Endodermal cell (in vitro differentiated cells): Measurements from ENCODE around the gene KCNT2. TPM values are rescaled to one million over a fixed set of nuclear protein-coding genes. Genes with fewer than 3 reads are reported as not detected.

ENCODE experiments used
- DNase-seq: peaks from one replicate; pipeline ENCODE4 v3.0.0-alpha.2; 2017
- H3K27ac ChIP-seq: 2 replicates; pipeline ENCODE4 v1.5.1; 2013; ENCODE audit warnings: mild to moderate bottlenecking, low read depth, low read length, moderate library complexity
- H3K27me3 ChIP-seq: 2 replicates; pipeline ENCODE4 v1.6.1; 2013; ENCODE audit warnings: mild to moderate bottlenecking, low read length, moderate library complexity; ENCODE audit not compliant: insufficient read depth, control insufficient read depth, poor library complexity, severe bottlenecking
- H3K36me3 ChIP-seq: 2 replicates; pipeline ENCODE4 v1.7.0; 2013; ENCODE audit warnings: mild to moderate bottlenecking, low read length, moderate library complexity; ENCODE audit not compliant: control insufficient read depth, insufficient read depth
- H3K4me1 ChIP-seq: one replicate; pipeline ENCODE4 v1.7.0; 2013; ENCODE audit warnings: low read length; ENCODE audit not compliant: control insufficient read depth, insufficient read depth
- H3K4me3 ChIP-seq: 2 replicates; pipeline ENCODE4 v1.5.1; 2013; ENCODE audit warnings: mild to moderate bottlenecking, low read length, moderate library complexity
- H3K9ac ChIP-seq: 2 replicates; pipeline ENCODE4 v1.6.1; 2013; ENCODE audit warnings: mild to moderate bottlenecking, low read length, moderate library complexity; ENCODE audit not compliant: poor library complexity, severe bottlenecking; ENCODE audit errors: extremely low read depth
- H3K9me3 ChIP-seq: 2 replicates; pipeline ENCODE4 v1.6.1; 2013; ENCODE audit warnings: mild to moderate bottlenecking, low read length, moderate library complexity; ENCODE audit not compliant: control insufficient read depth
- H3K27ac Mint-ChIP-seq: 2 replicates; pipeline ENCODE4 v1.8.0; 2020; ENCODE audit warnings: mixed read lengths
- H3K27me3 Mint-ChIP-seq: 2 replicates; pipeline ENCODE4 v1.8.0; 2021; ENCODE audit warnings: mild to moderate bottlenecking, mixed read lengths; ENCODE audit not compliant: insufficient read depth
- H3K36me3 Mint-ChIP-seq: 2 replicates; pipeline ENCODE4 v1.8.0; 2020; ENCODE audit warnings: low read depth, mixed read lengths
- H3K4me1 Mint-ChIP-seq: 2 replicates; pipeline ENCODE4 v1.8.0; 2020; ENCODE audit warnings: mixed read lengths
- H3K4me3 Mint-ChIP-seq: 2 replicates; pipeline ENCODE4 v1.8.0; 2020; ENCODE audit warnings: mild to moderate bottlenecking, moderate library complexity, mixed read lengths
- H3K9me3 Mint-ChIP-seq: 2 replicates; pipeline ENCODE4 v1.8.0; 2020; ENCODE audit warnings: mild to moderate bottlenecking, mixed read lengths
- CTCF ChIP-seq: fragments of 200-600 bp; sonication (generic); conservative IDR thresholded peaks from 2 replicates; pipeline ENCODE4 v1.5.0; 2021; ENCODE audit warnings: antibody characterized with exemption, mild to moderate bottlenecking
- WGBS, 2 experiments: methylation state at CpG; one replicate each; pipeline versions ENCODE4 v1.1.5 to v1.1.7; 2013; ENCODE audit warnings: missing lambda C conversion rate in 2 of 2, mixed read lengths in 1 of 2; ENCODE audit not compliant: insufficient coverage in 1 of 2, insufficient read length in 1 of 2; 5-methylcytosine and 5-hydroxymethylcytosine counted together
- total RNA-seq, 2 donors: library from RNA; stranded (reverse); fragmentation: NEBNext Ultra II Directional in 1 of 2; extraction: Animal tissue kit (Norgen Biotek cat#: 25700) in 1 of 2; gene quantifications; 2 replicates in 1 of 2; 3 replicates in 1 of 2; pipeline ENCODE4 v1.2.1, GENCODE V29; 2021

Gene KCNT2
- total RNA-seq, 2 donors from 2014 or later = 9.1 to 12.1 TPM

- H3K36me3 ChIP-seq = no peaks in the 10 kb centered on the region
- no peak overlapping the region for H3K4me3 ChIP-seq
- H3K27me3 ChIP-seq = no peaks in the 10 kb centered on the region
- H3K4me1 ChIP-seq = no peaks in the 10 kb centered on the region
- H3K27me3 Mint-ChIP-seq = no peaks in the 10 kb centered on the region
- TF ChIP-seq CTCF = no peak
- H3K9me3 Mint-ChIP-seq = peaks cover 20% of the 10 kb centered on the region
- H3K9me3 ChIP-seq = peaks cover 25% of the 10 kb centered on the region
- H3K4me3 Mint-ChIP-seq = no peak overlapping the region
- no peak overlapping the region for H3K9ac ChIP-seq
- H3K27ac ChIP-seq = no peak overlapping the region
- H3K27ac Mint-ChIP-seq = no peak overlapping the region
- DNase-seq = no peak
- no peaks in the 10 kb centered on the region for H3K4me1 Mint-ChIP-seq
- H3K36me3 Mint-ChIP-seq = peaks cover 24% of the 10 kb centered on the region
These were observed 44.5 kb downstream of the KCNT2 start for GRCh38 chr1:196563768-196564167.

- H3K36me3 ChIP-seq = no peaks in the 10 kb centered on the region
- DNase-seq = no peak
- H3K27ac ChIP-seq = no peak overlapping the region
- H3K27me3 ChIP-seq = no peaks in the 10 kb centered on the region
- H3K4me3 ChIP-seq = no peak overlapping the region
- Mint-ChIP-seq H3K36me3 (peaks cover 14% of the 10 kb centered on the region), H3K4me1 (no peaks in the 10 kb centered on the region), H3K27ac (no peak overlapping the region), H3K9me3 (peaks cover 14% of the 10 kb centered on the region), H3K27me3 (no peaks in the 10 kb centered on the region), H3K4me3 (no peak overlapping the region)
- H3K9ac ChIP-seq = no peak overlapping the region
- no peak for TF ChIP-seq CTCF
- H3K4me1 ChIP-seq = no peaks in the 10 kb centered on the region
- H3K9me3 ChIP-seq = peaks cover 16% of the 10 kb centered on the region
- WGBS, 2 experiments = 92% methylated on average over 3 of the region's 3 CpGs; no CpG with 5 or more reads in 1 of the 2 experiments
These were observed 48.9 kb downstream of the KCNT2 start for GRCh38 chr1:196559314-196559713.

GRCh38 chr1:196558411-196558810, 49.8 kb downstream of the KCNT2 start:
- Histone ChIP-seq H3K36me3 (no peaks in the 10 kb centered on the region), H3K27ac (no peak overlapping the region), H3K9me3 (peaks cover 7% of the 10 kb centered on the region), H3K27me3 (no peaks in the 10 kb centered on the region), H3K4me3 (no peak overlapping the region), H3K9ac (no peak overlapping the region), H3K4me1 (no peaks in the 10 kb centered on the region)
- H3K4me3 Mint-ChIP-seq = no peak overlapping the region
- no peak for TF ChIP-seq CTCF
- no peaks in the 10 kb centered on the region for H3K27me3 Mint-ChIP-seq
- WGBS, 2 experiments = 77% methylated on average over 2 of the region's 2 CpGs; no CpG with 5 or more reads in 1 of the 2 experiments
- no peaks in the 10 kb centered on the region for H3K4me1 Mint-ChIP-seq
- peaks cover 9% of the 10 kb centered on the region for H3K9me3 Mint-ChIP-seq
- peaks cover 8% of the 10 kb centered on the region for H3K36me3 Mint-ChIP-seq
- no peak overlapping the region for H3K27ac Mint-ChIP-seq
- no peak for DNase-seq
